K562 (cell line): Measurements from ENCODE around the gene IQCN. TPM values are rescaled to one million over a fixed set of nuclear protein-coding genes. Genes with fewer than 3 reads are reported as not detected.

Experiments used
- ATAC-seq: fragments of 200-7000 bp; cut with Tn5 transposase; 3 replicates; pipeline ENCODE4 v1.9.1; 2020; ENCODE audit warnings: moderate library complexity
- BruUV-seq: library from RNA; stranded (reverse); fragments of 400-500 nt; replicated peaks from 2 replicates; lab custom pipeline; 2021; lab: Mats Ljungman, UMichigan
- CTCF ChIA-PET: fragments of 300-600 bp; formaldehyde crosslinking; extraction: SDS; loops from one replicate; lab custom pipeline; 2021; ENCODE audit warnings: low intra/inter-chr PET ratio; lab: Yijun Ruan, JAX
- POLR2A ChIA-PET: fragments of 300-600, 350-650 bp; sonication (Branson Sonifier 250); formaldehyde crosslinking; extraction: SDS; loops from one replicate; lab custom pipeline; 2021; ENCODE audit warnings: antibody characterized with exemption, inconsistent platforms; lab: Yijun Ruan, JAX
- DNase-seq, 4 experiments: peaks; one replicate each; pipeline versions ENCODE4 v3.0.0 to v3.0.0-alpha.2; 2011 to 2018; ENCODE audit warnings: low spot score in 3 of 4, mixed read lengths in 3 of 4; ENCODE audit errors: extremely low read depth in 1 of 4
- FAIRE-seq: peaks from 2 replicates; lab custom pipeline; 2011; peaks lifted over from hg19 to GRCh38; lab: Jason Lieb, UNC
- H2AFZ ChIP-seq: 2 replicates; pipeline ENCODE4 v1.6.0; 2011; ENCODE audit warnings: low read depth, low read length, control low read depth, inconsistent platforms
- H3K27ac ChIP-seq: fragments of 200-600 bp; 3 replicates; pipeline ENCODE4 v1.8.0; 2011; ENCODE audit warnings: low read depth, mild to moderate bottlenecking, control low read depth, inconsistent platforms, low read length, moderate library complexity, mixed read lengths; ENCODE audit errors: extremely low read depth
- H3K27me3 ChIP-seq, 2 experiments: fragments of 300-600 bp in 1 of 2; 2 replicates in 1 of 2; 3 replicates in 1 of 2; pipeline versions ENCODE4 v1.6.0 to v1.8.0; 2011; ENCODE audit warnings: inconsistent platforms in 2 of 2, low read length in 2 of 2, mild to moderate bottlenecking in 1 of 2, mixed read lengths in 1 of 2, moderate library complexity in 1 of 2; ENCODE audit not compliant: control insufficient read depth in 2 of 2, insufficient read depth in 2 of 2
- H3K36me3 ChIP-seq: fragments of 300-600 bp; 3 replicates; pipeline ENCODE4 v1.8.0; 2011; ENCODE audit warnings: mild to moderate bottlenecking, low read length, inconsistent platforms; ENCODE audit not compliant: control insufficient read depth, insufficient read depth
- H3K4me1 ChIP-seq, 2 experiments: fragments of 200-600 bp in 1 of 2; replicated peaks in 1 of 2; 2 replicates in 1 of 2; 3 replicates in 1 of 2; pipeline versions ENCODE4 v1.5.1 to v1.8.0; 2011; ENCODE audit warnings: inconsistent platforms in 2 of 2, low read length in 2 of 2, mild to moderate bottlenecking in 1 of 2, mixed read lengths in 1 of 2, moderate library complexity in 1 of 2; ENCODE audit not compliant: control insufficient read depth in 2 of 2, insufficient read depth in 2 of 2
- H3K4me2 ChIP-seq: 2 replicates; pipeline ENCODE4 v1.6.1; 2011; ENCODE audit warnings: low read length, control low read depth, inconsistent platforms, mixed read lengths; ENCODE audit not compliant: insufficient read depth
- H3K4me3 ChIP-seq: fragments of 200-600 bp; sonication (generic), shearing (Covaris generic); 2 replicates; pipeline ENCODE4 v1.5.1; 2016; ENCODE audit warnings: control low read depth, inconsistent platforms
- H3K79me2 ChIP-seq: fragments of 200-600 bp; 3 replicates; pipeline ENCODE4 v1.8.0; 2011; ENCODE audit warnings: low read length, inconsistent platforms; ENCODE audit not compliant: control insufficient read depth, insufficient read depth
- H3K9ac ChIP-seq, 2 experiments: 2 replicates each; pipeline versions ENCODE4 v1.6.0 to v1.6.1; 2011; ENCODE audit warnings: low read depth in 2 of 2, low read length in 2 of 2, control low read depth in 1 of 2, inconsistent platforms in 1 of 2, mild to moderate bottlenecking in 1 of 2, mixed read lengths in 1 of 2; ENCODE audit not compliant: insufficient read depth in 1 of 2
- H3K9me1 ChIP-seq: one replicate; pipeline ENCODE4 v1.6.0; 2011; ENCODE audit warnings: inconsistent platforms, mild to moderate bottlenecking, low read length, moderate library complexity; ENCODE audit not compliant: control insufficient read depth, insufficient read depth
- H3K9me3 ChIP-seq: replicated peaks from 2 replicates; pipeline ENCODE4 v1.5.1; 2011; ENCODE audit warnings: low read depth, low read length, inconsistent platforms; ENCODE audit not compliant: control insufficient read depth, insufficient read depth
- H4K20me1 ChIP-seq: replicated peaks from 2 replicates; pipeline ENCODE4 v1.6.1; 2011; ENCODE audit warnings: low read length, inconsistent platforms, mixed read lengths; ENCODE audit not compliant: control insufficient read depth, insufficient read depth
- ATF7 ChIP-seq: fragments of 450-650 bp; IDR thresholded peaks from 2 replicates; pipeline ENCODE4 v1.7.1; 2014; ENCODE audit warnings: mild to moderate bottlenecking, moderate library complexity
- HNRNPLL ChIP-seq: fragments of 200-400 bp; formaldehyde crosslinking; IDR thresholded peaks from 2 replicates; pipeline ENCODE4 v1.6.1; 2017; ENCODE audit warnings: low read length, low read depth, mild to moderate bottlenecking; ENCODE audit not compliant: poor library complexity, severe bottlenecking
- NFYB ChIP-seq: IDR thresholded peaks from 2 replicates; pipeline ENCODE4 v1.6.1; 2011; ENCODE audit warnings: mild to moderate bottlenecking, moderate library complexity; ENCODE audit not compliant: insufficient read length; ENCODE audit errors: extremely low read depth
- WGBS: fragments of 100-300 bp; shearing (Covaris generic); methylation state at CpG from one replicate; pipeline ENCODE4 v1.1.6; 2016; ENCODE audit warnings: low coverage, mixed read lengths; ENCODE audit not compliant: insufficient coverage; ENCODE audit errors: missing lambda C conversion rate; 5-methylcytosine and 5-hydroxymethylcytosine counted together
- in situ Hi-C: fragments of 300-500 bp; cut with MboI; formaldehyde crosslinking; loops from 4 replicates; pipeline ENCODE4 v1.15.0; 2018; ENCODE audit warnings: inconsistent platforms, mixed read lengths
- intact Hi-C: fragments of 100-400 bp; cut with micrococcal nuclease; formaldehyde crosslinking; loops from 2 replicates; pipeline ENCODE4 v1.14.2; 2022
- polyA plus RNA-seq, 8 experiments: library from polyadenylated mRNA; depleted of rRNA in 4 of 8; stranded (reverse) in 5 of 8; unstranded in 3 of 8; fragments of >200 nt; fragmentation: Nextera tagmentation in 2 of 8; fragmentation: Illumina TruSeq in 1 of 8; extraction: Ambion mirVana in 2 of 8; extraction: Trizol in 1 of 8; gene quantifications; 2 replicates each; pipeline versions ENCODE4 v1.2.1 to v1.2.3, GENCODE V29; 2011 to 2014; ENCODE audit warnings: inconsistent platforms in 1 of 8, missing spikeins in 1 of 8
- total RNA-seq, 7 experiments: library from RNA; depleted of rRNA in 6 of 7; stranded (reverse); fragments of >200 nt in 6 of 7; fragmentation: Illumina TruSeq in 2 of 7; extraction: Trizol in 2 of 7; gene quantifications; 2 replicates each; pipeline versions ENCODE4 v1.2.1 to v1.2.3, GENCODE V29; 2011 to 2021; ENCODE audit warnings: low replicate concordance in 1 of 7
- TF ChIP-seq, protein P1 (sequence below): sonication (generic); formaldehyde crosslinking; IDR thresholded peaks from 2 replicates; pipeline ENCODE4 v1.8.0; 2023; ENCODE audit warnings: missing genetic modification reagents, mild to moderate bottlenecking, borderline replicate concordance

The IQCN gene
- total and polyA plus RNA-seq, 9 of the 15 experiments (the other 6 are each of a cell fraction or from before 2014, with no cell fraction given), result 0.01 to 0.07 (median 0.04) TPM; not detected in 3

DNA sequence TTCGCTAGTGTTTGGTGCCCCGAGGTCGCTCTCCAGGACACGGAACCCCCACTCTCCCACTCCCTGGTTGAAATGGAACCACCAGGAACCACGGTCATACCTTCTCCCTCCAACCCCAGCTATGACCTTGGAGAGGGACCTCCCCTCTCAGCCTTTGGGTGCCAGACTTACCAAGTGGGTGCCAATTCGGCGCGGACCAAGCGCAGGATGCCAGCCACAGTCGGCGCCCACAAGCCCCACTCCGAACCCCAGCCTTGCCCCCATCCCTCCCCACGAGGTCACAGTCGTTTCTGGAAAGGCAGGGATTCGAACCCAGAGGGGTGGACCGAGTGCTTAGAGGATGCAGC is 48.9 kb downstream of the IQCN start:
- ATAC-seq, result no peak
- peak overlapping the region; percentile 87 for H3K4me2 ChIP-seq
- H3K4me1 ChIP-seq, result peaks cover 21 to 56% of the 10 kb centered on the region in 2 experiments; a peak in 4 of 5 replicates
- no TSS peak for BruUV-seq
- H2AFZ ChIP-seq, result peak overlapping the region; percentile 83
- intact Hi-C loops, result no loop called here
- H3K27ac ChIP-seq, result peak overlapping the region; percentile 84; the same call in 2 of the 3 replicates
- no peaks in the 10 kb centered on the region for H3K9me3 ChIP-seq
- peaks cover 5% of the 10 kb centered on the region; the same call in 1 of the 2 replicates for H4K20me1 ChIP-seq
- ChIA-PET CTCF (no interaction called here), POLR2A (interaction anchor here (1.8 kb wide), 1 partner anchor 11 kb away, joined by 5 read pairs; no protein-coding TSS in a partner anchor)
- no peak for DNase-seq
- 25% methylated on average over 8 of the region's 16 CpGs for WGBS
- H3K9ac ChIP-seq, result peak overlapping the region; percentile 82 to 83; a peak in 3 of 4 replicates
- H3K4me3 ChIP-seq, result no peak overlapping the region
- H3K79me2 ChIP-seq, result no peaks in the 10 kb centered on the region
- FAIRE-seq, result no peak
- no peaks in the 10 kb centered on the region for H3K9me1 ChIP-seq
- no peaks in the 10 kb centered on the region for H3K36me3 ChIP-seq
- in situ Hi-C loops, result no loop called here
- no peaks in the 10 kb centered on the region; a peak in 1 of 5 replicates for H3K27me3 ChIP-seq
- no peak for TF ChIP-seq NFYB
- TF ChIP-seq HNRNPLL, result no peak
- no peak for TF ChIP-seq ATF7
- TF ChIP-seq, protein P1, sequence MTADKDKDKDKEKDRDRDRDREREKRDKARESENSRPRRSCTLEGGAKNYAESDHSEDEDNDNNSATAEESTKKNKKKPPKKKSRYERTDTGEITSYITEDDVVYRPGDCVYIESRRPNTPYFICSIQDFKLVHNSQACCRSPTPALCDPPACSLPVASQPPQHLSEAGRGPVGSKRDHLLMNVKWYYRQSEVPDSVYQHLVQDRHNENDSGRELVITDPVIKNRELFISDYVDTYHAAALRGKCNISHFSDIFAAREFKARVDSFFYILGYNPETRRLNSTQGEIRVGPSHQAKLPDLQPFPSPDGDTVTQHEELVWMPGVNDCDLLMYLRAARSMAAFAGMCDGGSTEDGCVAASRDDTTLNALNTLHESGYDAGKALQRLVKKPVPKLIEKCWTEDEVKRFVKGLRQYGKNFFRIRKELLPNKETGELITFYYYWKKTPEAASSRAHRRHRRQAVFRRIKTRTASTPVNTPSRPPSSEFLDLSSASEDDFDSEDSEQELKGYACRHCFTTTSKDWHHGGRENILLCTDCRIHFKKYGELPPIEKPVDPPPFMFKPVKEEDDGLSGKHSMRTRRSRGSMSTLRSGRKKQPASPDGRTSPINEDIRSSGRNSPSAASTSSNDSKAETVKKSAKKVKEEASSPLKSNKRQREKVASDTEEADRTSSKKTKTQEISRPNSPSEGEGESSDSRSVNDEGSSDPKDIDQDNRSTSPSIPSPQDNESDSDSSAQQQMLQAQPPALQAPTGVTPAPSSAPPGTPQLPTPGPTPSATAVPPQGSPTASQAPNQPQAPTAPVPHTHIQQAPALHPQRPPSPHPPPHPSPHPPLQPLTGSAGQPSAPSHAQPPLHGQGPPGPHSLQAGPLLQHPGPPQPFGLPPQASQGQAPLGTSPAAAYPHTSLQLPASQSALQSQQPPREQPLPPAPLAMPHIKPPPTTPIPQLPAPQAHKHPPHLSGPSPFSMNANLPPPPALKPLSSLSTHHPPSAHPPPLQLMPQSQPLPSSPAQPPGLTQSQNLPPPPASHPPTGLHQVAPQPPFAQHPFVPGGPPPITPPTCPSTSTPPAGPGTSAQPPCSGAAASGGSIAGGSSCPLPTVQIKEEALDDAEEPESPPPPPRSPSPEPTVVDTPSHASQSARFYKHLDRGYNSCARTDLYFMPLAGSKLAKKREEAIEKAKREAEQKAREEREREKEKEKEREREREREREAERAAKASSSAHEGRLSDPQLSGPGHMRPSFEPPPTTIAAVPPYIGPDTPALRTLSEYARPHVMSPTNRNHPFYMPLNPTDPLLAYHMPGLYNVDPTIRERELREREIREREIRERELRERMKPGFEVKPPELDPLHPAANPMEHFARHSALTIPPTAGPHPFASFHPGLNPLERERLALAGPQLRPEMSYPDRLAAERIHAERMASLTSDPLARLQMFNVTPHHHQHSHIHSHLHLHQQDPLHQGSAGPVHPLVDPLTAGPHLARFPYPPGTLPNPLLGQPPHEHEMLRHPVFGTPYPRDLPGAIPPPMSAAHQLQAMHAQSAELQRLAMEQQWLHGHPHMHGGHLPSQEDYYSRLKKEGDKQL (CRISPR knock-in tag), result no peak
